ENCODE results near the gene CEP131.

The CEP131 gene

DNA sequence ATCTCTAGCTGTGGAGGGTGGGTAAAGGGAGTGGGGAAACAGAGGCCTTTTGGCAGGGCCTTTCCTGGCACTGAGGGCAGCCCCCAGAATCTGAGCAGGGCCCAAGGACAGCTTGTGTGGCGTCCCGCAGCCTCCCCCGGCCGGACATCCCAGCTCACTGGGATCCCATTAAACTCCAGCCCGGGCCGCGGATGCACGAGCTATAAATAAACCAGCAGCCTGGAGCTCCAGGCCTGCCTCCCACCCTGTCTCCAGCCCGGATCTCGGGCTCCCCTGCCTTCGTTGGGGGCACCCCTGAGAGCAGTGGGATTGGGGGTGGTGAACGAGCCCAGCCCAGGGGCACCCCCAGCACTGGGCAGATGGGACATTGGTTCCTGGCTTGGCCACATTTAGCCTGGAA, 42.9 kb downstream of the CEP131 start:
- in situ Hi-C loops (cut with MboI; ENCODE audit: low sequenced_read_pairs, unreplicated experiment) = no loop called here
- TF ChIP-seq, protein P1, sequence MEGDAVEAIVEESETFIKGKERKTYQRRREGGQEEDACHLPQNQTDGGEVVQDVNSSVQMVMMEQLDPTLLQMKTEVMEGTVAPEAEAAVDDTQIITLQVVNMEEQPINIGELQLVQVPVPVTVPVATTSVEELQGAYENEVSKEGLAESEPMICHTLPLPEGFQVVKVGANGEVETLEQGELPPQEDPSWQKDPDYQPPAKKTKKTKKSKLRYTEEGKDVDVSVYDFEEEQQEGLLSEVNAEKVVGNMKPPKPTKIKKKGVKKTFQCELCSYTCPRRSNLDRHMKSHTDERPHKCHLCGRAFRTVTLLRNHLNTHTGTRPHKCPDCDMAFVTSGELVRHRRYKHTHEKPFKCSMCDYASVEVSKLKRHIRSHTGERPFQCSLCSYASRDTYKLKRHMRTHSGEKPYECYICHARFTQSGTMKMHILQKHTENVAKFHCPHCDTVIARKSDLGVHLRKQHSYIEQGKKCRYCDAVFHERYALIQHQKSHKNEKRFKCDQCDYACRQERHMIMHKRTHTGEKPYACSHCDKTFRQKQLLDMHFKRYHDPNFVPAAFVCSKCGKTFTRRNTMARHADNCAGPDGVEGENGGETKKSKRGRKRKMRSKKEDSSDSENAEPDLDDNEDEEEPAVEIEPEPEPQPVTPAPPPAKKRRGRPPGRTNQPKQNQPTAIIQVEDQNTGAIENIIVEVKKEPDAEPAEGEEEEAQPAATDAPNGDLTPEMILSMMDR (IDR thresholded peaks at IDR 0.05; ENCODE audit: borderline replicate concordance, control extremely low read depth, extremely low read depth, insufficient read depth, missing control alignments) = no peak
- no peak for DNase-seq (ENCODE audit: low spot score)

DNA sequence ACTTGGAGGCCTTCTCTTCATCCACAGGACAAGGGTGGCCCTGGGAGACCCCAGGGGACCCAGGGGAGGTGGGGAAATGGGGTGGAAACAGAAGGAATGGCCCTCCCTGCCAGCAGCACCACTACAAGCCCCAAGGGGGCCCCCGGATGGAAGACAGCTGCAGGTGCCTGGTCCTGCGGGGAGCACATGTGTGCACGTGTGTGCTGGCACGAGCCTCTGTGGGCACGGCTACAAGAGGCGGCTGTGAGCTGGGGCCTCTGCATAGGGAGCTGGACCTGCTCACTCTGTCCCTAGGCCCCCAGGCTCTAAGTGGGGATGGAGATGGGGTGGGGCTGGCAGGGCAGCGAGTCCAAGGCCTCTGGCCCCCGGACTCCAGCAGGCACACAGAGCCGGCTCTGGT, 43.5 kb downstream of the CEP131 start:
- in situ Hi-C loops (cut with MboI; ENCODE audit: low sequenced_read_pairs, unreplicated experiment) = no loop called here
- TF ChIP-seq, protein P1 (IDR thresholded peaks at IDR 0.05; ENCODE audit: borderline replicate concordance, control extremely low read depth, extremely low read depth, insufficient read depth, missing control alignments) = no peak
- DNase-seq (ENCODE audit: low spot score) = no peak

DNA sequence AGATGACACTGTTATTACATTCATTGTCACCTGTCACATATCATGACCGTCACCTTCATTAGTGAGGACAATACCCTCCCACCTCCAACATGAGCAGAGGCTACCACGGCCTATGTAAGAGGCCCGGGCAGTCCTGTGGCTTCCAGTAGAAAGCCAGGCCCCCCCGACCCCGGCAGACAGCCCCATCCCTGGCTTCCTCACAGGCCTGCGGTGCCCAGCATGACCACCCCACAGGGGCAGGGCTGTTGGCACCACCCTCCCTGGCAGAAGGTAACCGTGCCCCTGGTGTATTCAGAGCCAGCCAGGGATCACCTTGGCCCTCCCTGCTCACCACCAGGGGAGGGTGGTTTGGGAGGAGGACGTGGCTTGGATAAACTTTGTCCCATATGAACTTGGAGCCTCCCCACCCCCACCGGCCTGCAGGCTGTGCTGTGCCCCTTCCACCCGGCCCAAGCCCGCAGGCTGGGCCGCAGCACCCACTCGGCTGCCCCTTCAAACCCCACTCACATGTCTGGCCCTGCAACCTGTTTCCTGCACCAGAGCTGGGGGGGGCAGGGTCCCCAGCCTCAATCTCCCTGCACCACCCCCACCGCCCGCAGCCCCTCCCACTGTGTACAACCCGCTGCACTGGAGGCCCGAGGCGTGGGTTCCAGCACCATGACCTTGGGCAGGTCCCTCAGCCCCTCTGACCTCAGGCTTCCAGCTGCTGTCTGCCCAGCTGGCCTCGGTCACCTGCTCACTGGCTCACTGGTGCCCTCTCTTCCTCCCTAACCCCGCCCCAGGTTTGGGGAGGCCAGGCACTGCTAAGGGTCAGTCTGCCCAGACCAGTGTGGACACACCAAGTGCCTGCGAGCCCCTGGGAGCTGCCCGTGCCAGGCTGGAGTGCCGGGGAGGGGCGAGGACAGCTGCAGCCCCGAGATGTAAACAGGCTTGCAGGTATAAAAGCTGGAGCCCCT, 44.4 kb downstream of the CEP131 start:
- in situ Hi-C loops (cut with MboI; ENCODE audit: low sequenced_read_pairs, unreplicated experiment) = no loop called here

DNA sequence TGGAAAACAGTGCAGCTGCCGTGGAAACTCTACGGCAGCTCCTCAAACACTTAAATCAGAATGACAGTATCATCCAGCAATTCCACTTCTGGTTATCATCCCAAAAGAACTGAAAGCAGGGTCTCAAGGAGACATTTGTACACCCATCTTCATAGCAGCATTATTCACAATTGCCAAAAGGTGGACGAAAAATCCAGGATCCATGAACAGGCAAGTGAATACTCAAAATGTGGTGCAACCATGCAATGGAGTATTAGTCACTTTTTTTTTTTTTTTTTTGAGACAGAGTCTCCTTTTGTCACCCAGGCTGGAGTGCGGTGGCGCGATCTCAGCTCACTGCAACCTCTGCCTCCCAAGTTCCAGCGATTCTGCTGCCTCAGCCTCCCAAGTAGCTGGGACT, 46.1 kb downstream of the CEP131 start:
- TF ChIP-seq, protein P1 (IDR thresholded peaks at IDR 0.05; ENCODE audit: borderline replicate concordance, control extremely low read depth, extremely low read depth, insufficient read depth, missing control alignments) = no peak
- in situ Hi-C loops (cut with MboI; ENCODE audit: low sequenced_read_pairs, unreplicated experiment) = no loop called here
- DNase-seq (ENCODE audit: low spot score) = no peak

More for the DNA sequence above, 44.4 kb downstream of the CEP131 start:
- no peak for DNase-seq (ENCODE audit: low spot score)
- TF ChIP-seq, protein P1 (IDR thresholded peaks at IDR 0.05; ENCODE audit: borderline replicate concordance, control extremely low read depth, extremely low read depth, insufficient read depth, missing control alignments) = no peak

DNA sequence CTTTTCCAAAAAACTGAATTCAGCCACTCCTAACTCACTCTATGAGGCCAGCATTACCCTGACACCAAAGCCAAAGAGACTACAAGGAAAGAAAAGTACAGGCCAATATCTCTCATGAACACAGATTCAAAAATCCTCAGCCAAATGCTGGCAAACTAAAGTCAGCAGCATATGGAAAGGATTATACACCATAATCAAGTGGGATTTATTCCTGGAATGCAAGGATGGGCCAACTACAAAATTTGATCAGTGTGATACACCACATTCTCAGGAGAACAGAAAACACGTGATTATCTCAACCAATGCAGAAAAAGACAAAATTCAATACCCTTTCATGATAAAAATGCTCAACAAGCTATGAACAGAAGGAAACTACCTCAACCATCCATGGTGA, 49.0 kb downstream of the CEP131 start:
- TF ChIP-seq, protein P1 (IDR thresholded peaks at IDR 0.05; ENCODE audit: borderline replicate concordance, control extremely low read depth, extremely low read depth, insufficient read depth, missing control alignments) = no peak
- DNase-seq (ENCODE audit: low spot score) = no peak
- in situ Hi-C loops (cut with MboI; ENCODE audit: low sequenced_read_pairs, unreplicated experiment) = no loop called here

DNA sequence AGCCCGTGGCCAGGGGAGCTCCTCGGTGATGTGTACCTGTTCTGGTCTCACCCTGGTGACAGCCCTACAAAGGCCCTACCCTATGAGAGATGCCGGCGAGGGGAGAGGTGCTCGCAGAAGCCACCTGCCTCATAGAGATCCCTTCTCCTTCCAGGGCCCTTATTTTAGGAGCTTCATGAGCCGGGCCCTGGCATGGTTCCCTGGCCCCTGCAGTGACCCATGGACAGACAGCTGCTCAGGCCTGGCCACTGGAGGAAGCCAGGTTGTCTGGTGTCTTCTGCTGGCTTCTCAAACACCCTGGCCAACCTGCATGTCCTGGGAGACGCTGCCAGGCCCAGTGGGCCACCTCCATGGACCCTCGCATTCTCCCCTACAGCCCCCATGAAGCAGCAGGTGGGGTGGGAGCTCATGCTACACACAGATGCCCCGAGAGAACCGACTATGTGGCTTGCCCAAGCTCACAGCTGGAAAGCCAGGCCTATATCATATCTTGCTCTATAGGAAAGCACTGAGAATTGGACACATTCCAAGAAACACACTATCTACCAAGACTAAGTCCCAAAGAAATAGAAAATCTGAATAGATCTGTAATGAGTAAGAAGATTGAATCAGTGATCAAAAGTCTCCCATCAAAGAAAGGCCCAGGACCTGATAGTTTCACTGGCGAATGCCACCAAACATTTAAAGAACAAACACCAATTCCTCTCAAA, 49.6 kb downstream of the CEP131 start:
- TF ChIP-seq, protein P1 (IDR thresholded peaks at IDR 0.05; ENCODE audit: borderline replicate concordance, control extremely low read depth, extremely low read depth, insufficient read depth, missing control alignments) = no peak
- DNase-seq (ENCODE audit: low spot score) = no peak
- in situ Hi-C loops (cut with MboI; ENCODE audit: low sequenced_read_pairs, unreplicated experiment) = no loop called here

Data from GM13976 (cell line).